Memory B cell (primary cell): ENCODE results near the gene STAM2.
"Not testable (repeated sequence)": the region's sequence is repeated elsewhere in the genome, so short reads cannot be mapped to it uniquely, and the experiment has no call there.

Source experiments
- ATAC-seq: fragments of 150-1000 bp; cut with Tn5 transposase; 2 replicates; pipeline ENCODE4 v1.10.0; 2021; ENCODE audit warnings: low read depth, mild to moderate bottlenecking, moderate library complexity
- DNase-seq, 2 donors: peaks; one replicate each; pipeline ENCODE4 v3.0.0; 2022; ENCODE audit warnings: low spot score in 2 of 2
- H3K27ac Mint-ChIP-seq: one replicate; pipeline ENCODE4 v1.8.0; 2022; ENCODE audit warnings: mild to moderate bottlenecking, moderate library complexity, mixed read lengths
- H3K27me3 Mint-ChIP-seq: one replicate; pipeline ENCODE4 v1.8.0; 2022; ENCODE audit warnings: mixed read lengths
- H3K36me3 Mint-ChIP-seq: one replicate; pipeline ENCODE4 v1.8.0; 2022; ENCODE audit warnings: mild to moderate bottlenecking, mixed read lengths
- H3K4me1 Mint-ChIP-seq: one replicate; pipeline ENCODE4 v1.8.0; 2022; ENCODE audit warnings: mixed read lengths
- H3K4me3 Mint-ChIP-seq: one replicate; pipeline ENCODE4 v1.8.0; 2022; ENCODE audit warnings: mild to moderate bottlenecking, moderate library complexity, mixed read lengths
- H3K9me3 Mint-ChIP-seq: one replicate; pipeline ENCODE4 v1.8.0; 2022; ENCODE audit warnings: mixed read lengths

Gene STAM2

GRCh38 chr2:152107140-152107539, 68.4 kb downstream of the STAM2 start:
- H3K27me3 Mint-ChIP-seq, H3K4me1 Mint-ChIP-seq: not testable (repeated sequence)

GRCh38 chr2:152106464-152106863, 69.1 kb downstream of the STAM2 start:
- no peaks in the 10 kb centered on the region for H3K36me3 Mint-ChIP-seq
- ATAC-seq (no peak), DNase-seq (no peak)
- no peaks in the 10 kb centered on the region for H3K9me3 Mint-ChIP-seq
- H3K27ac Mint-ChIP-seq, result no peak overlapping the region
- no peaks in the 10 kb centered on the region for H3K4me1 Mint-ChIP-seq
- H3K27me3 Mint-ChIP-seq, result no peaks in the 10 kb centered on the region
- no peak overlapping the region for H3K4me3 Mint-ChIP-seq

More at GRCh38 chr2:152107140-152107539, 68.4 kb downstream of the STAM2 start:
- not testable (repeated sequence) for ATAC-seq, DNase-seq, H3K9me3 Mint-ChIP-seq, H3K36me3 Mint-ChIP-seq, H3K27ac Mint-ChIP-seq, H3K4me3 Mint-ChIP-seq

- H3K9me3 Mint-ChIP-seq, result no peaks in the 10 kb centered on the region
- H3K36me3 Mint-ChIP-seq, result no peaks in the 10 kb centered on the region
- ATAC-seq (no peak), DNase-seq (no peak)
- no peak overlapping the region for H3K27ac Mint-ChIP-seq
- H3K4me3 Mint-ChIP-seq, result no peak overlapping the region
- peaks cover 5% of the 10 kb centered on the region for H3K4me1 Mint-ChIP-seq
- H3K27me3 Mint-ChIP-seq, result peaks cover 15% of the 10 kb centered on the region
Observed at GRCh38 chr2:152103271-152103670, 72.3 kb downstream of the STAM2 start.

GRCh38 chr2:152100961-152101360, 74.6 kb downstream of the STAM2 start:
- no peak overlapping the region for H3K4me3 Mint-ChIP-seq

GRCh38 chr2:152099367-152100050, 76.1 kb downstream of the STAM2 start:
- peak overlapping the region; percentile 90 for H3K4me3 Mint-ChIP-seq
- no peak for ATAC-seq
- H3K36me3 Mint-ChIP-seq, result no peaks in the 10 kb centered on the region
- H3K27ac Mint-ChIP-seq, result no peak overlapping the region
- peaks cover 14% of the 10 kb centered on the region for H3K4me1 Mint-ChIP-seq
- peak in 1 of 2 donors; percentile 10 for DNase-seq
- H3K9me3 Mint-ChIP-seq, result no peaks in the 10 kb centered on the region
- H3K27me3 Mint-ChIP-seq, result peaks cover 20% of the 10 kb centered on the region

More at GRCh38 chr2:152100961-152101360, 74.6 kb downstream of the STAM2 start:
- Mint-ChIP-seq H3K36me3 (no peaks in the 10 kb centered on the region), H3K27ac (no peak overlapping the region), H3K4me1 (peaks cover 14% of the 10 kb centered on the region), H3K9me3 (no peaks in the 10 kb centered on the region), H3K27me3 (peaks cover 20% of the 10 kb centered on the region)
- ATAC-seq, result no peak
- DNase-seq, result no peak

GRCh38 chr2:152098496-152099366, 76.8 kb downstream of the STAM2 start, which contains the start of gene CACNB4:
Gene CACNB4, minus strand, starts transcription at chr2:152099044.
- Mint-ChIP-seq H3K4me1 (peaks cover 14% of the 10 kb centered on the region), H3K27me3 (peaks cover 20% of the 10 kb centered on the region), H3K36me3 (no peaks in the 10 kb centered on the region), H3K9me3 (no peaks in the 10 kb centered on the region), H3K27ac (no peak within 1 kb of the TSS), H3K4me3 (peak within 1 kb of the TSS; percentile 90)
- ATAC-seq (peak; percentile 53), DNase-seq (peak in 1 of 2 donors; percentile 12)

- H3K27ac Mint-ChIP-seq, result no peak overlapping the region
- DNase-seq (peak in 1 of 2 donors; percentile 18), ATAC-seq (peak; percentile 46)
- peak overlapping the region; percentile 90 for H3K4me3 Mint-ChIP-seq
- peaks cover 20% of the 10 kb centered on the region for H3K27me3 Mint-ChIP-seq
- peaks cover 14% of the 10 kb centered on the region for H3K4me1 Mint-ChIP-seq
- H3K9me3 Mint-ChIP-seq, result no peaks in the 10 kb centered on the region
- H3K36me3 Mint-ChIP-seq, result no peaks in the 10 kb centered on the region
Observed at GRCh38 chr2:152097801-152098495, 77.6 kb downstream of the STAM2 start.

GRCh38 chr2:152097290-152097800, 78.2 kb downstream of the STAM2 start:
- Mint-ChIP-seq H3K36me3 (no peaks in the 10 kb centered on the region), H3K27ac (no peak overlapping the region), H3K4me3 (peak overlapping the region; percentile 90), H3K27me3 (peaks cover 20% of the 10 kb centered on the region), H3K9me3 (no peaks in the 10 kb centered on the region), H3K4me1 (peaks cover 14% of the 10 kb centered on the region)
- no peak for ATAC-seq
- no peak for DNase-seq

- H3K27ac Mint-ChIP-seq, result no peak overlapping the region
- ATAC-seq (no peak), DNase-seq (no peak)
- H3K4me1 Mint-ChIP-seq, result peaks cover 14% of the 10 kb centered on the region
- no peaks in the 10 kb centered on the region for H3K36me3 Mint-ChIP-seq
- no peak overlapping the region for H3K4me3 Mint-ChIP-seq
- H3K9me3 Mint-ChIP-seq, result no peaks in the 10 kb centered on the region
- H3K27me3 Mint-ChIP-seq, result peaks cover 17% of the 10 kb centered on the region
Observed at GRCh38 chr2:152095146-152095545, 80.4 kb downstream of the STAM2 start.

GRCh38 chr2:152094014-152094413, 81.5 kb downstream of the STAM2 start:
- Mint-ChIP-seq H3K27me3 (peaks cover 9% of the 10 kb centered on the region), H3K27ac (no peak overlapping the region), H3K4me3 (no peak overlapping the region), H3K4me1 (peaks cover 9% of the 10 kb centered on the region), H3K36me3 (no peaks in the 10 kb centered on the region), H3K9me3 (no peaks in the 10 kb centered on the region)
- ATAC-seq (no peak), DNase-seq (no peak)

GRCh38 chr2:152093464-152093863, 82.1 kb downstream of the STAM2 start:
- H3K9me3 Mint-ChIP-seq, result no peaks in the 10 kb centered on the region
- H3K4me1 Mint-ChIP-seq, result peaks cover 9% of the 10 kb centered on the region
- no peaks in the 10 kb centered on the region for H3K36me3 Mint-ChIP-seq
- H3K27ac Mint-ChIP-seq, result no peak overlapping the region
- no peak for ATAC-seq
- H3K27me3 Mint-ChIP-seq, result peaks cover 5% of the 10 kb centered on the region
- DNase-seq, result no peak
- no peak overlapping the region for H3K4me3 Mint-ChIP-seq

- no peak overlapping the region for H3K27ac Mint-ChIP-seq
- no peaks in the 10 kb centered on the region for H3K36me3 Mint-ChIP-seq
- no peaks in the 10 kb centered on the region for H3K4me1 Mint-ChIP-seq
- no peak for DNase-seq
- no peak overlapping the region for H3K4me3 Mint-ChIP-seq
- no peaks in the 10 kb centered on the region for H3K9me3 Mint-ChIP-seq
- H3K27me3 Mint-ChIP-seq, result no peaks in the 10 kb centered on the region
- ATAC-seq, result no peak
Observed at GRCh38 chr2:152092095-152092494, 83.5 kb downstream of the STAM2 start.

GRCh38 chr2:152090726-152091125, 84.8 kb downstream of the STAM2 start:
- H3K27ac Mint-ChIP-seq, H3K9me3 Mint-ChIP-seq, H3K27me3 Mint-ChIP-seq, DNase-seq, H3K4me1 Mint-ChIP-seq, H3K4me3 Mint-ChIP-seq, ATAC-seq, H3K36me3 Mint-ChIP-seq: not testable (repeated sequence)

- Mint-ChIP-seq H3K9me3 (no peaks in the 10 kb centered on the region), H3K36me3 (no peaks in the 10 kb centered on the region), H3K4me1 (no peaks in the 10 kb centered on the region), H3K4me3 (no peak overlapping the region), H3K27ac (no peak overlapping the region), H3K27me3 (no peaks in the 10 kb centered on the region)
- DNase-seq (no peak), ATAC-seq (no peak)
Observed at GRCh38 chr2:152089238-152089637, 86.3 kb downstream of the STAM2 start.
